NCI-H2227 (cell line): ENCODE measurements around the gene TSHZ2.
"Not testable (repeated sequence)": the region's sequence is repeated elsewhere in the genome, so short reads cannot be mapped to it uniquely, and the experiment has no call there.

Source experiments
- DNase-seq: peaks from one replicate; lab custom pipeline; 2025; ENCODE audit not compliant: unreplicated experiment; lab: John Stamatoyannopoulos, UW

Gene TSHZ2

GRCh38 chr20:52996130-52996529 is 24.0 kb downstream of the TSHZ2 start:
- no peak for DNase-seq

- no peak for DNase-seq
Measured at GRCh38 chr20:52996658-52997057, 24.5 kb downstream of the TSHZ2 start.

DNA sequence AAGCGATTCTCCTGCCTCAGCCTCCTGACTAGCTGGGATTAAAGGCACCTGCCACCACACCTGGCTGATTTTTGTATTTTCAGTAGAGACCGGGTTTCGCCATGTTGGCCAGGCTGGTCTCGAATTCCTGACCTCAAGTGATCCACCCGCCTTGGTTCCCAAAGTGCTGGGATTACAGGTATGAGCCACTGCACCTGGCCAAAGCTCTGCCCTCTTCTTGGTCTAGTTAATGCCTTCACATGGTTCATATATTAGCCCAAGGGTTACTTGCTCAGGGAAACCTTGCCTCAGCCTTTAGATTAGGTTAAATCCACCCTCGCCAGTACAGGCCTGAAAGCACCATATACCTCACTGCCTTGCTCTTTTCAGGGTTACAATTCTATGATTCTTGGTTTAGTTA is 26.1 kb downstream of the TSHZ2 start:
- no peak for DNase-seq

GRCh38 chr20:52999040-52999439 is 26.9 kb downstream of the TSHZ2 start:
- no peak for DNase-seq

DNA sequence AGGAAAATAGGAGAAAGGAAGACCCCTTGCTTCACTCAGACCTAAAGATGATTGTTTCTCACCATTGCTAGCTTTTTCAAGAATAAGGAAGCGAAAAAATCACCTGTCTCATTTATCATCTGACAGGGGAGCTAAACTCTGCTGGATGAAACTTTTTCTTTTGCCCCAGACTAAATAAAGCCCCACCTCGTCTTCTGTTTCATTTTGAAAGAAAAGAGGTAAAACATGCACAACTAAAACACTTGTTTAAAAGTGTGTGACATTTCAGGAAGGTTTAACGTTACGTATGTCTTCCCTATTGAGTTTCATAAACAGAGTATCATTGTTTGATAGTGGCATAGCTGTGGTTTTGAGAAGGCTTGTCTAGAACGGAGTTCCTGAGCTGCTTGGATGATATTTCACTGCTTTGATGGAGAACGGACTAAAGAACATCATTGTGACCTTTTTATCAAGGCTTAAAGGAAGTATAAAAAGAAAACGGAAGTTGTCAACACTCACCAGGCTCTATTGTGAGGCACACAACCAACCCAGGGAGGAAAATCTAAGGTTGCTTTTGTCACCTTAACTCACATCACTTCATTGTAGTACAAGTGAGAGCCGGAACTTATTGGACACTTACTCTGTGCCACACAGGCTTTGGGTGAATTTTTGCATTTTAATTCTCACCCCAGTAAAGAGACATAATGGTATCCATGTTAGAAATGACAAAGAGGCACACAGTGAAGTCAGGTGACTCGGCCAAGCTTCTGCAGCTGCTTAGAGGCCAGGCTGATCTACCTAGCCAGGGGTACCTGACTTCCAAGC is 29.5 kb downstream of the TSHZ2 start:
- DNase-seq: no peak

GRCh38 chr20:53002786-53003185 is 30.6 kb downstream of the TSHZ2 start:
- no peak for DNase-seq

- peak; percentile 6 for DNase-seq
Measured at GRCh38 chr20:53003420-53004154, 31.4 kb downstream of the TSHZ2 start.

DNA sequence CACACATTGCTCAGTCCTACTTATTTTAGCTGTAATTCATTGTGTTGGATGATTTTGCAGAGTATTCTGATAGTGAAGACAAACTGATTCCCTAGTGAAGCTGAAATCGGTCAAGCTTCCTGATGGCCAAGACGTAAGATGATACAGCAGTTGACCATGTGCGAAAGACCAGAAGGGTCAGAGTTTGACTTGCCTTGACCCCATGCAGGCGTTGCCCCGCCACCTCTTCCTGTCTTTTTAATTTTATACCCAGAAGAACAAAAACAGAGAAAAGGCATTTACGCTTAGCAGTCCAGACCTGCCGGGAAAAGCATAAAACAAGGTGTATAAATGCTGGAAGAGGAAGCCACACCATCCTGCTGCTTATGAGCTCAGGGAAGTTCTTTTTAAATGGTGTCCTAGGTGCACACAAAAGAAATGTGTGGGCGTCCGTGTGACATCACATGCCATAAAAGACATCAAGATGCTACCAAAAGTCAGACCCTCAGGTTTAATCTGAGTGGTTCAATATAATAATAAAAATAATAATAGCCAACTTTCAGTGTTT is 32.2 kb downstream of the TSHZ2 start:
- DNase-seq: no peak

DNA sequence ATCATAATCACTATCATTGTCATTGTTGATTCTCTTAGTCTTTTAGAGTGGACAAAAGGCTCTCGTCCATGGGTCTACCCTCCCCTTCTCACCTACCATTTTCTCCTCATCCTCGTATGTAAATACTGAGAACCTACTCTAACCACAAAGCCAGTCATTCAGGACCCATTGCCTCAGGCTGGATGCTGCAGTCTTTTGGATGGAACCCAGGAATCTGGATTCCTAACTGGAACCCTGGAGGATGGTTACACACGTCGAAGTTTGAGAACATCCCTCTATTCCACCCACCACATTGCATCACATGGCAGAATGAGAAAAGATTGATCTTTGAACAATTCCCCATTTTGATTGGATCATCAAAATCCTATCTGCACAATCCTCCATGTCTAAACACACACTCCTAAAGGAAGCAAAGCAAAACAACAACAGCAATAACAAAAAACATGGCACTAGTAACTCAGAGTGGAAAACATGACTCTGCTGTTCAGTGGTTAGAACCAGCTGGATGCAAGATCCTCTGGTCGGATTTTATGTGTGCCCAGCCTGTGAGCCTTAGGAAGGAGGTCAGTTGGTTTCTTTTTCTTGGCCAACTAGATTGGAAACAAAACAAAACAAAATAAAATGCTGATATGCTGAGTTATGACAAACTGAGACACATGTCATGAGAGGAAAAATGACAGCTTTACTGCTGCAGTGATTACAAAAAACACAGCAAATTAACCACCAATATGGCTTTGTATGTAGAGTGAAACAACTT is 38.0 kb downstream of the TSHZ2 start:
- DNase-seq: no peak

DNA sequence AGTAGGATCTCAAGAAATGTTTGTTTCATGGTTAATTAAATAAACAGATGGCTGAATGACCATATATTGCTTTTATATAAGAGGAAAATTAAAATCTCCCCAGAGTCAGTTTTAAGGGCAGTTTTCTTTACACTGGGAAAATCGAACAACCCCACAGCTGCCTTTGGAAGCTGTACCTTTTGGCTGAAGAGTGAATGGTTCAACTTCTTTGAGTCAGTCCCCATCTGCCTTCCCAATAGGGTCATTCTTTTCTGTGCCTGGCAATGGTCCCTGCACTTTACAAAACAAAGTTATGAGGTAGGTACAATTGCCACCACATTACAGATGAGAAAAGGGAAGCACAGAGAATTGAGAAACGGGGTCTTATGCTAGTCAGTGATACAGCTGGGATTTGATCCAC is 39.5 kb downstream of the TSHZ2 start:
- DNase-seq: no peak

GRCh38 chr20:53013183-53013582 is 41.0 kb downstream of the TSHZ2 start:
- DNase-seq: no peak

GRCh38 chr20:53013847-53014246 is 41.7 kb downstream of the TSHZ2 start:
- no peak for DNase-seq

- DNase-seq: no peak
Measured at GRCh38 chr20:53016071-53016470, 43.9 kb downstream of the TSHZ2 start.

DNA sequence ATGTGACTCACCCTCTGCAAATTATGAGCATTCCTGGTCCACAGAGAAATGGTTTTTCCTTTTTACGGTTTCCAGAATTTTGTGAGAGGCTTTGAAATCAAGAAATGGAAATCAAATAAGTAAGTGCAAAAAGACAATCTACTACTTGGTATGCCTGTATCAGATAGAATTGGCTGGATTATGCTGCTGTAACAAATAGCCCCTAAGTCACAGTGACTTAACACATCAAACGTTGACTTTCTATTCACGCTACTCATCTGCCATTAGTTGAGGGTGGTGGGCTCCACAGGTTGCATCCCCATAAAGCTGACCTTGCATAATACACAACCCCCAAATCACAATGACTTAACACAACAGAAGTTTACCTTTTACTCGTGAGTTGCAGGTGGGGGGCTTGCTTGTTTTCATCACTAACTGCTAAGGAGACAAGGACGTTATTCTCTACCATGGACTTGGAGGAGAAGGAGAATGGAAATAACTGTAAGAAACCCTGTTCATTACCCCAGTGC is 44.4 kb downstream of the TSHZ2 start:
- DNase-seq: no peak

- DNase-seq: no peak
Measured at GRCh38 chr20:53017206-53017605, 45.0 kb downstream of the TSHZ2 start.

DNA sequence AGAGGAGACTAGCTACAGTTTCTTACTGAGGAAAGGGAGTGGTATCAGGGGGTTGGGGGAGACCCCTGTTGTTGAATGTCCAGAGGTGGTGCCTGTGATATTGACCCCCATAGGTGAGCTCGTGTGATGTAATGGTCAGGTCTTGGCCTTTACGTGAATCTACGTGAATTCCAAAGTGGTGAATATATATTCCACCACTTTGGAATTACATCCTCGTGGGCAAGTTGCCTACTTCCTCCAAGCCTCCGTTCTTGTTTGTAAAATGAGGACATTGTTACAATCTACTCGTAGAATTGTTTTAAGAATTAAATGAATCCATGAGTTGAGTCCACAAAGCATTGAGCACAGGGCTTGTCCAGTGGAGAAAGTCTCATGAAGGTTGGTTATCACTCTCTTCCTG is 47.3 kb downstream of the TSHZ2 start:
- no peak for DNase-seq

DNA sequence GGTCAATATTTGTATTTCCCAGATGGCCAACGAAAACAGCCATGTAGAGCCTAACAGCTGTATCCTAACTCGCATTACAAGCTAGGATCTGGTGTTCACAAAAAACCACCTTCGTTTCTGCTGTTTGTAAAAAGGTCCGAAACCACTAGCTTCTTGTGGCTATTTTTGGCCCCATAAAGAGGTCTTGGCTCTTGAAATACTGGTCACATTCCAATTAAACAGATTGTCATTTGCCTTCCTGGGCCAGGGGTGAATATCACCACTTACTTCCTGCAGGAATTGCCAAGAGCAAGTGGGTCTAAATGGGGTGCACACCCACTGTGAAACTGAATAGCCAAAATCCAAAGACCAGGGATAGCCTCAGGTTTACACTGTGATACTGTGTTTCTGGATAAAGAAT is 48.2 kb downstream of the TSHZ2 start:
- no peak for DNase-seq

GRCh38 chr20:53020834-53021233 is 48.7 kb downstream of the TSHZ2 start:
- no peak for DNase-seq

DNA sequence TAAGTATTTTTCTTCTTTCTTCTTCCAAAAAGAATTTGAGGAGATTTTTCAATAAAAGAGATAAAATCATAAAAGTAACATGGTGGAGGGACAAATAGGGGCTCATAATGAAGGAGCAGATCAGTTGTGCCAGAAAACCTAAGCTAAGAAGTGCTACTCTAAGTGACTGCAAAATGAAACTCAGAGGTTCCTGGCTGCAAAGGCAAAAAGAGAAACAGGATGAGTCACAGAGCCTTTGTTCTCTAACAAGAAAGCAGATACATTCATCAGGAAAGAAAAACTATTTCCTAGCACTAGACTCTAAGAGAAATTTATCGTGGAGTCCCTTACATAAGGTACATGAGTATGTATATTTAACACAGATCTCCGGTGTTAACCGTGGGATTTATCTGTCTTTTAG is 49.8 kb downstream of the TSHZ2 start:
- no peak for DNase-seq

DNA sequence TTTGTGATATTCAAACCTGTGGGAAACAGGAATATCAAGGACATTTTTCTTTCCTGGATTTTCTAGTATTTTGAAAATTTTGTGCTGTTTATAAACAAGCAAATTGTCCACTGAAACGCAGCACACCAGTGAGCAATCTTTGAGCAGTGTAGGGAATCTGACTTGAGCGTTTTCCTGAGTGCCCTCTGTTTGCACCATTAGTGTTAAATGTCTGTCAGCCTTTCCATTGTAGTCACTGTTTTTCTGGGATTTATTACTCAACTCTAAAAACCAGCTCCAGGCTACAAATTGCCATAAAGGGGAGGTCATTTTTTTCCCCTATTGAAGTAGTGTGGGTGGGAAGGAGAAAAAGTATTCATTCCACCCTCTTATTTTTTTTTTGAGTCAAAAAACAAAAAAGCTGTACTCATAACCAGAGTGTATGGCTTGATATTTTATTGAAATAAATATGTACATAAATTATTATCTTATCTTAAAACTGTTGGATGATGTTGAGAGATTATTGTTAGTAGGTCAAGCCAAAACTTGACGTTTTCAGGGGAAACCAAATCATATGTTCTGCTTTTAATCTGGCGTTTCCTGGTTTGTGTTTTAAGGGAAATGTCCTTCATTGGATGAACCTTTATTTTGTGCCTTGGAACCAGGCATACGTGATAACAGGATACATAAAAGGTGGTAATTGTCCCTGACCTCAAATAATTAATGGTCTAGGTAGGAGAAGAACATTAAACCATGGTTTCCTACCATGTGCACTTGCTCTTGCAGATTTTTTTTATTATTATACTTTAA is 51.8 kb downstream of the TSHZ2 start:
- peak; percentile 16 for DNase-seq

DNA sequence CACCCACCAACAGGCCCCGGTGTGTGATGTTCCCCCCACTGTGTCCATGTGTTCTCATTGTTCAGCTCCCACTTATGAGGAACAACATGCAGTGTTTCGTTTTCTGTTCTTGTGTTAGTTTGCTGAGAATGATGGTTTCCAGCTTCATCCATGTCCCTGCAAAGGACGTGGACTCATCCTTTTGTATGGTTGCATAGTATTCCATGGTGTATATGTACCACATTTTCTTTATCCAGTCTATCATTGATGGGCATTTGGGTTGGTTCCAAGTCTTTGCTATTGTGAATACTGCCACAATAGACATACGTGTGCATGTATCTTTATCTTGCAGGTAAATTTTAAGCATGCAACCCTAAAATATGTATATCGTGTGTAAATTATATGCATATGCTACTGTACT is 52.5 kb downstream of the TSHZ2 start:
- not testable (repeated sequence) for DNase-seq
